Cardiac muscle cell (in vitro differentiated cells and primary cell): ENCODE results near the gene TRHDE. TPM values are rescaled to one million over a fixed set of nuclear protein-coding genes. Genes with fewer than 3 reads are reported as not detected.

Experiments used
- DNase-seq, 2 donors: peaks; one replicate each; pipeline versions ENCODE4 v3.0.0 to v3.0.0-alpha.2; 2010 to 2017; ENCODE audit warnings: low read depth in 1 of 2, low spot score in 1 of 2
- H3K27ac ChIP-seq: fragments of 200-600 bp; sonication (generic); 2 replicates; pipeline ENCODE4 v1.5.1; 2016
- H3K27me3 ChIP-seq: fragments of 200-600 bp; sonication (generic); 2 replicates; pipeline ENCODE4 v1.6.0; 2016; ENCODE audit warnings: control low read depth
- H3K36me3 ChIP-seq: fragments of 200-600 bp; sonication (generic); 2 replicates; pipeline ENCODE4 v1.5.1; 2016; ENCODE audit warnings: control low read depth
- H3K4me1 ChIP-seq: fragments of 200-600 bp; sonication (generic); 2 replicates; pipeline ENCODE4 v1.8.1; 2017; ENCODE audit warnings: low read depth, mild to moderate bottlenecking, mixed run types
- H3K4me3 ChIP-seq: fragments of 200-600 bp; sonication (generic); 2 replicates; pipeline ENCODE4 v1.5.1; 2016; ENCODE audit warnings: mild to moderate bottlenecking
- H3K9me3 ChIP-seq: fragments of 200-600 bp; sonication (generic); 2 replicates; pipeline ENCODE4 v1.5.1; 2017; ENCODE audit warnings: low read depth, mild to moderate bottlenecking, control low read depth
- CTCF ChIP-seq: IDR thresholded peaks from 2 replicates; pipeline ENCODE4 v1.5.1; 2012; ENCODE audit warnings: low read depth, mild to moderate bottlenecking, low read length
- polyA plus RNA-seq: library from polyadenylated mRNA; unstranded; fragments of >200 nt; fragmentation: Nextera tagmentation; extraction: Ambion mirVana; gene quantifications from 2 replicates; pipeline ENCODE4 v1.2.1, GENCODE V29; 2016
- total RNA-seq: library from RNA; depleted of rRNA; stranded (reverse); fragments of >200 nt; gene quantifications from 2 replicates; pipeline ENCODE4 v1.2.3, GENCODE V29; 2016

Gene TRHDE
- total and polyA plus RNA-seq, 2 experiments from 2014 or later, result not detected

- no peaks in the 10 kb centered on the region for H3K9me3 ChIP-seq
- no peaks in the 10 kb centered on the region for H3K4me1 ChIP-seq
- no peaks in the 10 kb centered on the region for H3K36me3 ChIP-seq
- no peak for TF ChIP-seq CTCF
- H3K27me3 ChIP-seq, result no peaks in the 10 kb centered on the region
- H3K27ac ChIP-seq, result no peak overlapping the region
- no peak overlapping the region for H3K4me3 ChIP-seq
- no peak for DNase-seq
Measured at GRCh38 chr12:72261885-72262284, 10.3 kb upstream of the TRHDE start.

- DNase-seq, result peak; percentile 22 to 44
- Histone ChIP-seq H3K27ac (no peak overlapping the region), H3K36me3 (no peaks in the 10 kb centered on the region), H3K4me3 (no peak overlapping the region), H3K4me1 (no peaks in the 10 kb centered on the region), H3K27me3 (peaks cover 3% of the 10 kb centered on the region), H3K9me3 (no peaks in the 10 kb centered on the region)
- TF ChIP-seq CTCF, result peak; percentile 44
Measured at GRCh38 chr12:72264548-72265175, 7.5 kb upstream of the TRHDE start.

- no peak for DNase-seq
- no peak overlapping the region for H3K27ac ChIP-seq
Measured at GRCh38 chr12:72267974-72268373, 4.2 kb upstream of the TRHDE start.

GRCh38 chr12:72268386-72268785 is 3.8 kb upstream of the TRHDE start:
- Histone ChIP-seq H3K36me3 (no peaks in the 10 kb centered on the region), H3K27ac (no peak overlapping the region), H3K9me3 (no peaks in the 10 kb centered on the region), H3K4me1 (no peaks in the 10 kb centered on the region), H3K4me3 (no peak overlapping the region), H3K27me3 (peaks cover 41% of the 10 kb centered on the region)
- TF ChIP-seq CTCF, result no peak
- no peak for DNase-seq

More at GRCh38 chr12:72267974-72268373, 4.2 kb upstream of the TRHDE start:
- Histone ChIP-seq H3K9me3 (no peaks in the 10 kb centered on the region), H3K4me3 (no peak overlapping the region), H3K4me1 (no peaks in the 10 kb centered on the region), H3K27me3 (peaks cover 36% of the 10 kb centered on the region), H3K36me3 (no peaks in the 10 kb centered on the region)
- TF ChIP-seq CTCF, result no peak

- Histone ChIP-seq H3K27me3 (peaks cover 52% of the 10 kb centered on the region), H3K4me3 (no peak overlapping the region), H3K4me1 (no peaks in the 10 kb centered on the region), H3K36me3 (no peaks in the 10 kb centered on the region), H3K27ac (no peak overlapping the region), H3K9me3 (no peaks in the 10 kb centered on the region)
- TF ChIP-seq CTCF, result no peak
- no peak for DNase-seq
Measured at GRCh38 chr12:72269491-72269890, 2.7 kb upstream of the TRHDE start.

- no peak overlapping the region for H3K27ac ChIP-seq
- H3K4me1 ChIP-seq, result no peaks in the 10 kb centered on the region
- no peak for TF ChIP-seq CTCF
- H3K4me3 ChIP-seq, result no peak overlapping the region
- peaks cover 59% of the 10 kb centered on the region for H3K27me3 ChIP-seq
- H3K9me3 ChIP-seq, result no peaks in the 10 kb centered on the region
- DNase-seq, result no peak
- no peaks in the 10 kb centered on the region for H3K36me3 ChIP-seq
Measured at GRCh38 chr12:72270246-72270645, 1.9 kb upstream of the TRHDE start.
